HG02610 (cell line): Measurements from ENCODE around the gene MAD1L1.
"Not testable (repeated sequence)": the region's sequence is repeated elsewhere in the genome, so short reads cannot be mapped to it uniquely, and the experiment has no call there.

Experiments
- ATAC-seq: cut with Tn5 transposase; IDR thresholded peaks from one replicate; pipeline ENCODE4 v1.9.1; 2021; ENCODE audit warnings: mild to moderate bottlenecking, moderate library complexity; ENCODE audit not compliant: unreplicated experiment

MAD1L1 gene

DNA sequence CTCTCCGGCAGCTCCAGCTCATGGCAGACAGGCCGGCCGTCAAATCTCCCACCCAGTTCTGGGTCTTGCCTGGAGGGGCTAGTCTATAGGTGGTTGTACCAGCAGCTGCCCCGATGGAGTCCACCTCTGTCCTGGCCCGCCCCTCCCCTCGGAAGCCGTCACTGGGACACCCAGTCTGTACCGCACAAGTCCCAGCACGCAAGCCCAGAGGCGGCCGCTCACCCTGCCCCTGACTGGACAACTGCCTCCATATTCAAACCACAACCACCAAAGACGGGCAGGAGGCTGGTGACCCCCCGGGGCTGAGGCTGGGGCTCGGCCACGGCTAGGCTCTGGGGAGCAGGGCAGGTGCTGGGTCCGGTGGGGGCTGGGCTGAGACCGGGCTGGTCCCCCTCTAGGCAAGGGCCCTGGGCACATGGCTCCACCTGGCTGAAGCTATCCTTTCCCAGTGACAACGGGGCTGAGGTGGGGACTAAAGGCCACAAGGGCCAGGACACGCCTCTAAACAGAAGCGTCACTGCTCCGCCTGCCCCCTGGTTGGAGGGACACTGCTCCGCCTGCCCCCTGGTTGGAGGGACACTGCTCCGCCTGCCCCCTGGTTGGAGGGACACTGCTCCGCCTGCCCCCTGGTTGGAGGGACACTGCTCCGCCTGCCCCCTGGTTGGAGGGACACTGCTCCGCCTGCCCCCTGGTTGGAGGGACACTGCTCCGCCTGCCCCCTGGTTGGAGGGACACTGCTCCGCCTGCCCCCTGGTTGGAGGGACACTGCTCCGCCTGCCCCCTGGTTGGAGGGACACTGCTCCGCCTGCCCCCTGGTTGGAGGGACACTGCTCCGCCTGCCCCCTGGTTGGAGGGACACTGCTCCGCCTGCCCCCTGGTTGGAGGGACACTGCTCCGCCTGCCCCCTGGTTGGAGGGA lies 371.6 kb downstream of the MAD1L1 start:
- not testable (repeated sequence) for ATAC-seq

DNA sequence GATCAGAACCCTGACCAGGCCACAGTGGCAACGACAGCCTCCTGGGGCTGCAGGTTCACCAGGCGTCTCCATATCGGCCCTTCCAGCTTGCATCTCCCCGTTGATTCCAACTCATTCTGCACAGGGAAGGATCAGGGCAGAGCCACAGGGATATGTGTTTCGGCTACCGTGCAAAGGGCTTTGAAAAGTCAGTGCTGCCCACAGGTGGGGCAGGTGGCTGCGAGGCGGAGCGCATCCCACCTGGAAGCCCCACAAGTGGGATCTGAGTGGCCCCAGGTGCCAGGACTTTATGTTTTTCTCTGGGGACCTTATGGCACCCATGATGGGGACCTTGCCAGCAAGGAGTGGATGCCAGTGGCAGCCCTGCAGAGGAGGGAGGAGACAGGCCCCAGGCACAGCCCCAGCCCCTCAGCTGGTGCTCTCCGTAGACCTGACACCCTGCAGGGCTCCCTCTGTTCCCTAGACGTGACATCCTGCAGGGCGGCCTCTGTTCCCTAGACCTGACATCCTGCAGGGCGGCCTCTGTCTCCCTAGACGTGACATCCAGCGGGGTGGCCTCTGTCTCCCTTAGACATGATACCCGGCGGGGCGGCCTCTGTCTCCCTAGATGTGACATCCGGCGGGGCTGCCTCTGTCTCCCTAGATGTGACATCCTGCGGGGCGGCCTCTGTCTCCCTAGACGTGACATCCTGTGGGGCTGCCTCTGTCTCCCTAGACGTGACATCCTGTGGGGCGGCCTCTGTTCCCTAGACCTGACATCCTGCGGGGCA lies 373.3 kb downstream of the MAD1L1 start:
- no peak for ATAC-seq

DNA sequence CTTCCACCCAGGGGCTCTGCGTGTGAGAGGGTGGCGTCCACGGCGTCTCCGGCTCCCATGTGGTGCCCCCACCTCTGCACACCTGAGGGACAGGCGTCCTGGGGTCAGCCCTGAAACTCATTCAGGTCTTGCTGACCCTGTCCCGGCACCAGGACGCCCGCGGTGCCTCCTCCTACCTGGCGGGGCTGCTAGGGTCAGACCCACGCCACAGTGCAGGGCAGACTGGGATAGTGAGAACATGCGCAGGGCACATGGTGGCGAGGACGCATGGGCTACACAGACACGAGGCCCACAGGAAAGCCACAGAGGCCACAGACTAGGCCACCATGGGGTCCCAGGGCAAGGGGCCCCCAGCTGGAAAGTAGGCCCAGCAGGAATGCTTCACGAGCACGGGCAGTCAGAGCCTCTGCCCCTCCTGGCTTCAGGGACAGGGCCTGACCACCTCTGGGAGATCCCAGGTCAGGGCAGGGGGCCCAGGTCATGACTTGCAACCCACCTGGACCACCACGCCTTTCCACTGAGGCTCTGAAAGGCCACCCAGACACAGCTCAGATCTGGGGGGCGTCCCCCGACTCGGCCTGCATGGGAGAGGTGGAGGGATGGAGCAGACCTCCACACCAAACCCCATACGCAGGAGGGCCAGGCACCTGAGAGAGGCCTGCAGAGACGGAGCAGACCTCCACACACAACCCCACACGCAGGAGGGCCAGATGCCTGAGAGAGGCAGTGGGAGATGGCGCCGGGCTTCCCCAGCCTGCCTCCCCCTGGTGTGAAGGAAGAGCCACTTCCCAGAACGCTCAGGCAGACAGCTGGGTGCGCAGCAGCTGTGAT lies 374.1 kb downstream of the MAD1L1 start:
- no peak for ATAC-seq

DNA sequence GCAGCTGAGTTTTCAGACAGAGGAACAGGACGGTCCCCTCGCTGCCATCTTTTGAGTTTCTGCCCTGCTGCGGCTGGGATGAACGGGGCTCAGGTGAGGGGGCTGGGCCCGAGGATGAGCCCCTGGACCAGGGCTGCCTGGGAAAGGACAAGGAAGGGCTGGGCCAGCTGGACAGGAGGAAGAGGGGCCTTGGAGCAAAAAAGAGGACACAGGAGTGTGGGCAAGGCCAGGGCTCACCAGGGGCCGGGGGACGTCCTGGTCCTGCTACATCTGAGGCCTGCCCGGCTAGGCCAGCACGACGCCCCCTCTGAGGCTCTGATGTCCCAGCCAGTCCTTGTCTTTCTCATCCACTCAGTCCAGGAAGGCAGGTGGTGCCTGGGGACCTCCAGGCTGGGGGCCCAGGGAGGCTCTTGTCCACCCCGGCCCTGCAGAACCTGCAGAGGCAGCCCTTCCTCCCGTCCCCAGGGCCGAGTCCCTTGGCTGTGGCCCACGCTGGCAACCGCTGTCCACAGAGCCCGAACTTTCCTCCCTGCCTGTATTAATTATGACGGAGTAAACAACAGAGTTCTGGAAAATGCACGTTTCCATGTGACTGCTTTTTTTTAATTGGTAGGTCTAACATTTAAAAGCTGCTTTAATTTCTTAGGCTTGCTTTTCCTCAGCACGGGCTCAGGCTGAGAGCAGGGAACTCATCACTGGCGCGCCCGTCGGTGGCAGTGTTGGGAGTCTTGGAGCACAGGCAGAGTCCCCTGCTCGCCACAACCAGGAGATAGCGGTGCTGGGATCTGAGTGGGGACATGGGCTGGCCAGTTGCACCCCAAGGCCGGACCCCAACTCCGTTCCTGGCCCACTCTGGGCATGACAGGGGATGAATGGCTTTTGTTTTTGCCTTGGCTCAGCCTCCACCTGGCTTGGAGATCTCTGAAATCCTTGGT lies 375.0 kb downstream of the MAD1L1 start:
- no peak for ATAC-seq

DNA sequence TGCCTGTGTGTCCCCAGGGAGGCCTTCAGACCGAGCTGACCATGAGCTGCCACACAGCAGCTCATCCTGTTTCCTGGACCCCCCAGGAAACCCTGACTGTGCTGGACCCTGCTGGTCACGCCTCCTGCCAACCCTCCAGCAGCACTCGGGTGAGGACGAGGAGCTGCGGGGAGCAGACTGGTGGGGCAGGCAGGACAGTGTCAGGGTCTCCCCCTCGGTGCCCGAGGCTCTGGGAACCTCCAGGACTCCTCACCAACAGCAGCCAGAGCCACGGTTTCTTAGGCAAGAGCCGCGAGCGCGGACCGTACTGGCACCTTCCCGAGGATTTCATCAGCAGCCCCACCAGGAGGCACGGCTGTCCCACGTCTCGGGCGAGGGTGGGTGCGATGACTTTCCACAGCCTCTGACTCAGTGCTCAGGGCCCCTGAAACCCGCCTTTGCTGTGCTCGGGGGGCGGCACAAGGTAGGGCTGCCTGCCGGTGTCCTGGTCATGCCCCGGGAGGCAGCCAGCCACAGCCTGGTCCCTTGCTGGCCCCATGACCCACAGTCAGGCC lies 375.8 kb downstream of the MAD1L1 start:
- no peak for ATAC-seq

DNA sequence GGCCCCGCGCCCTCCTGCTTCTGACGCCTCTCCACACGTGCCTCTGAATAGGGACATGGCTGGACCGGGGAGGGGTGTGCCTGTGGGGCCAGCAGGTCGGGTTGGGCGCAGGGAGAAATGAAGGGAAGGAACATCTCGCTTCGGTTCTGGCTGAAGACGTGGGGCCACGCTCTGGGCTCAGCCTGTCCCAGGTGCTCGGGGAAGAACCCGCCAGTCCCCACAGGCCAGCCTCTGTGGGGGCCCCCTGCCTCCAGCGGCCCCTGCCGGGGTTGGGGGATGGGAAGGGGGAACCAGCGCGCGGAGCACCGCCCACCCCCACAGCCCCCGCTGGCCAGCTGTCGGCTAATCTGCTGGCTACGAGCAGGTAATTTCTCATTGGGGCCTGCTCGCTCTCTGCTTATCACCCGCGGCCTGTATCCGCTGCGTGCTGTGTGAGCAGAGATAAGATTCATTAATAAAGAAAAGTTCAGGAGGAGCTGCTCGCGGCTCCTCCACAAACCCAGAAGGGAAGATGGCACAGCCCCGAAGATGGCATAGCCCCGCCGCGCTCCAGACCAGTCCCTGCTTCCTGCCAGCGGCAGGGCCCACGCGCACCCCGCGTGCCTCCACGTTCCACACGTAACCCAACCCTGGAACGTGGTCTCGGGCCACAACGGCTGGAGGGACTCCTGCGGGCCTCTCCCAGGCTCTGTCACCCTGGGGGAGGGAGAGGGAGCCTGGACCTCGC lies 376.4 kb downstream of the MAD1L1 start:
- ATAC-seq = no peak

DNA sequence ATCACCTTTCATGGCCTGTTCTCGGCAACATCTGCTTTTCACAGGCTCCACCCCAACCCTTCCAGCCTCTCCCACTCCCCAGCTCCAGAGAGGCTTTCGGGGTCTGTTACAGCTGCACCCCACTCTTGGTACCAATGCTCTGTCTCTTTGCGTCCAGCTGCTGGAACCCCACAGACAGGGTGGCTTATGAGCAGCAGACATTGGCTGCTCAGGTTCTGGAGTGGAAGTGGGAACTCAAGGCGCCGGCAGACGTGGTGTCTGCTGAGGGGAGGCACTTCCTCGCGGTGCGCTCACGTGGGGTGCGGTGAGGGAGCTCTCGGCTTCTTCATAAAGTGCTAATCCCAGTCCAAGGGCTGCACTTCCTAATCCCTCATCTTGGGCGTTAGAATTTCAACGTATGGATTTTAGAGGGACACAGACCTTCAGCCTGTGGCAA lies 377.0 kb downstream of the MAD1L1 start:
- no peak for ATAC-seq

DNA sequence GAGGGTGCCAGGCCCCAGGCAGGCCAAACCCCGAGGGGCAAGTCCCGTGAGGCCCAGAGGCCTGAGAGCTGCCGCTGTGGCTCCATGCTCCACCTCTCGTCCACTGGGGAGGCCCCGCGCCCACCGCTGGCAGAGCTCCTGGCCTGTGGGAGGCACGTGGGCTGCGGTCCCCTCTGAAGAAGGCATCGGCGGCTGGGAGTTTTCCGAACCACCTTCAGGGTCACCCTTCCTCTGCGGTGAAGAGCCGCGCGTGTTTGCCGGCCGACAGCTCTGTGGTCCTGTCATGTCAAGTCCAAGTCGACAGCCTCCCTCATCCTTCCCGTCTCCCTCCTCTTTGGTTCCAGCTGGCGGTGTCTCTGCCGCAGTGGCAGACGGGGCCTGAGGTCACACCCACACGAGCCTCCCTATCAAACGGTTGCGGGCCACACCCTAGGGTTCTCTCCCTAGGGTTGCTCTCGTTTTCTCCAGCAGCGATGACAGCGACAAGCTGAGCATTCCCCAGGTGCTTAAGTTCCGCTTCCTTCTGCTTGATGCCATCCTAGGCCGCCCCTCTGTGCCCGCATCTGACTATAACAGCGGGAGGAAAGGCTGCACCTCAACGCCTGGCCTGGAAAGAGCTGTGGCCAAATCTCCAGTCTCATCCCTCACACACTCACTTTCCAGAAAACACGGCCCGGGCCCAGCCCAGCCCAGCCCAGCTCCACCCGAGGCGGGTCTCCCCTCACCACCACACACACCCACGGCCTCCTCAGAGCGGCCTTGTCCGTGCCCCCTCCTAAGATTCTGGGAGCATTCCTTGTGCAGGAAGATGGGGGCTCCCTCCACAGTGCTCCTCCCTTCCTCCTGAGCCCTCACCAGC lies 377.6 kb downstream of the MAD1L1 start:
- no peak for ATAC-seq

DNA sequence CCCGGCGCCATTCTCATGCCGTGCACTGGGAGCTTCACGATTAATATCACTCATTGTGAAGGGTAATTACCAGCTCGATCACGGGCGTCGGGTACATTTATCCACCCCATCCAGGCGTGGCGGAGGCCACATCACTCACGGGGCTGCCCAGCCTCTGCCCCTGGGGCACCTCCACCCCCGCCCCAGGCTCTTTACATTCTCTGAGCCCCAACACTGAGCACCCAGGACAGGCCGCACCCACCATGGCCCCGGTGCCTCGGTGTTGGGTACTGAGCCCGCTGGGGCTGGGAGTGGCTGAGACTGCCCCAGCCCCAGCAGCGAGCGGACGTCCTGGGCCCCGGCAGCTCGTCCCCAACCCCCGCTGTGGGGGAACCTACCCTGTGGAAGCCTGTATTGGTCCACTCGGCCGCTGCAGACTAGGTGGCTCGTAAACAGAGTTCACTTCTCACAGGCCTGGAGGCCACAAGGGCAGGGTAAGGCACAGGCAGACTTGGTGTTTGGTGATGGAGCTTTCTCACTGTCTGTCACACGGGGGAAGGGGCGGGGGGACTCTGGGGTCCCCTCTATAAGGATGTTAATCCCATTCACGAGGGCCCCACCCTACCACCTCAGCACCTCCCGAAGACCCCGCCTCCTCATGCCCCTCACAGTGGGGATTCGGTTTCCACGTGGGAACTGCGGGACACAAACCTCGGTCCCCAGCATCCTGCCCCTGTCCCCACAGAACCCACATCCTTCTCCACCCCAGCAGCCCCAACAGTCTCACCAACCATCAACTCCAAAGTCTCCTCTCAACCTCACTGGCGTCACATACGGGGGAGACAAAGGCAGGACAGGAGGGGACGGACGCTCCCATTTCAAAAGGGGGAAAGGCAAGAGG lies 378.5 kb downstream of the MAD1L1 start:
- ATAC-seq = no peak

DNA sequence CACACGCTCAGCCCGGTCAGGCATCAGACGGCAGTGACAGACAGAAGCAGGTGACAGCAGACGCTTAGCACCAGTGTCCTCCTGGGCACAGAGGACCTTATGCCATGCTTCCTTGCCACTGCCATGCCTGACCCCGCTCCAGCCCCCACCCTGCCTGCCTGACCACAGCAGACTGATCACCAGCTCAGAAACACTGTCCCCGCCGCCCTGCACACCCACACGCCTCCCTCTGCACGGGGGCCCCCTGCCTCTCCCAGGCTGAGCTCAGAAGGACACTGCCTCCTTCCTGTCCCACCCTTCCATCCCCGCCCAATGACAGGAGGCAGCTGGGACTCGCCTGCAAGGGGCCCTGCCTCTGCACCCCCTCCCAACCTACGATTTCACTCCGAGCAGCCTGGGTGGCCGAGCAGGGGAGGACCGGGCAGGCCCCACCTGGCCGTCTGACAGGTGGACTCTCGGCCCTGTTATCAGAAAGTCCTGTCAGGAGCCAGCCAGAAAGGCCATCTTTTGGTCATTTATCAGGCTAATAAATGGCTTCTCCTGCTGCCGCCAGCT lies 379.2 kb downstream of the MAD1L1 start:
- ATAC-seq = no peak

DNA sequence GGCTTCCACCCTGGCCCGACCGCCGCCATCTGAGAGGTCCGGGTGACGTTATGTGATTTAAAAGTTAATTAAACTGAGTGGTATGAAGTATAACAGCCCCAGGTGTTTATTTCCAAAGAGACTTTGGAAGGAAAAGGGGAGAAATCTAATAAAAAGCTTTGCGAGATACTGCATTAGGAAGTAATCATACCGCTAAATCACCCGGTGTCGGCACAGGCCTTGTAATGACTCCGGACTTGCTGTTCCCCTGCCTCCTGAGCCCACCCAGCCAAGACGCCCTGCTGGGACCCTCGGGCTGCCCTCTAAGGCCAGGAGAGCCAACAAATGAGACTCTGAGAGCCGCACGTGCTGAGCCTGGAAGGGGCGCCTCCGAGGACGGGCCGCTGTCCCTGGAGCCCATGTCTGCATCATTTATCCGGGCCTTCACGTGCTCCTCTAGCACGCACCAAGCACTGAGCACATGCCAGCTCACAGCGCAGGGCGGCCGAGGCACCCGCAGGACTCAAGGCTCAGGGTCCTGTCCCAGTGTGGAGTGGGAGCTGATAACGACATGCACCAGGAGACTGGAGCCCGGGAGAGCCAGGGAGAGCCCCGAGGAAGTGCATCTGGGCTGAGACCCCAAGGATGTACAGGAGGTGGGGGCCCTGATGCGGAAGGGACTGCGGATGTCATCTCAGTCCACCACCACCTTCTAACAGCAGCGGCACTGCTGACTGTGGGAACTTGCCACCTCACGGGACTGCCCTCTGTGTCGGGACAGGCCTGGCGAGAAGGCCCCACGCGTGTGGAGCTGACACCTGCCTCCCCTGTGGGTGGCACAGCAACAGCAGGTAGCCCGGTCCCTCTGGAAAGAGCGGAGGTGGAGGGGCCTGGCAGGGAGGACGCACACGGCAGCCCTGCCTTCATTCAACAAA lies 380.0 kb downstream of the MAD1L1 start:
- ATAC-seq = no peak

DNA sequence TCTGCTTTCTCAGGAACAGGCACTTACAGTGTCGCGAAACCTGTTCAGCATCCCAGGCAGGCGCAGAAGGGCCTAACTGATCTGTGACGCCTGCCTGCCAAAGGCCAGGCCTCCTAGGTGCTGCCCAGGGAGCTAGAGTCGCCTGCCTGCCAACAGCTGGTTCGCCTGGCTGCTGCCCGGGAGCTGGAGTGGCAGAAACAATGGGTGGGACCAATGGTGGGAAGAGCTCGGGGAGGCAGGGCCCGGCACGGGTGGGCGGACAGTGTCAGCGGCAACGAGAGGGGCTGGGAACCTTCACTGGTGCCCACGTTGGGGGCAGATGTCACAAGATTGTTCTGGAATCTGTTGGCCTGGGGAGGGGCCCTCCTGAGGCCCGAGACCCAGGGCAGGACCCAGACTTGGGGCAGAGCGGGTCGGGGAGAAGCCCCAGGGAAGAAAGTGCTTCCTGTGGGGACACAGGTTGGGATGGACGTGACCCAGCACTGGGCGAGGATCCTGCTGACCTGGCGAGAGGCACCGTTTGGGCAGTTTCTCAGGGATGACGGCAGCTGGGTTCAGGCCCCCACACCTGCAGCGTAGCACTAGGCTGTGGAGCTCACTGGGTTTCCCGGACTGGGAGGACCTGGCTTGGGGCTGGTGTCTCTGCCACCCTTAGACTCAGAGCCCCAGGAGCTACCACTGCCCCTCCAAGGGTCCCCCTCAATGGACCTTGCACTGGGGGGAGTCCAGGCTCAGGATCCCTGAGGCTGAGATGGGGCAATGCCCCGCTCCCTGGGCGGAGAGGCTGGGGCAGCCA lies 380.8 kb downstream of the MAD1L1 start:
- no peak for ATAC-seq

DNA sequence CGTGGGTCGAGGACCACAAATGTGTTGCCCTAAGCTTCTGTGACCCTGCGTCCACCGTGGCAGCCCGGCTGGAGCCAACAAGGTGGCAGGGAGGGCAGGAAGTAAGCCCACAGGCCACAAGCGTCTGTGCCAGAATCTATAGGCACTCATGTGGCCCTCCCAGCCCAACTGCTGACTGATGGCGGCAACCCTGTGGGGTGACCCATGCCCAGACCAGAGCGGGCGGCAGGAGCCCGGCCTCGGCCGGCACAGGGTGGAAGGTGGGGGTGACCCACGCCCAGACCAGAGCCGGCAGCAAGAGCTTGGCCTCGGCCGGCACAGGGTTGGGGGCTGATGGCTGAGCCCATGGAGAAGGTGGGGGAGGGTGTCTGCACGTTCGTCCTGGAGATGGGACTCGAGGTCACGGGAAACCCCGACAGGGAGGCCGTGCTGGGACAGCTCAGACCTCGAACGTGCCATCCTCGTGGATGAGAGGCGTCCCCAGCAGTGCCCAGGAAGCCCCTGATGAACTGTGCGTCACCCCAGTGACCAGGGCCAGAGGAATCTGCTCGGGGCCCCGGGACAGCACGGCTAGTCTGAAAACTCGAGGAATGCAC lies 381.7 kb downstream of the MAD1L1 start:
- ATAC-seq = no peak

DNA sequence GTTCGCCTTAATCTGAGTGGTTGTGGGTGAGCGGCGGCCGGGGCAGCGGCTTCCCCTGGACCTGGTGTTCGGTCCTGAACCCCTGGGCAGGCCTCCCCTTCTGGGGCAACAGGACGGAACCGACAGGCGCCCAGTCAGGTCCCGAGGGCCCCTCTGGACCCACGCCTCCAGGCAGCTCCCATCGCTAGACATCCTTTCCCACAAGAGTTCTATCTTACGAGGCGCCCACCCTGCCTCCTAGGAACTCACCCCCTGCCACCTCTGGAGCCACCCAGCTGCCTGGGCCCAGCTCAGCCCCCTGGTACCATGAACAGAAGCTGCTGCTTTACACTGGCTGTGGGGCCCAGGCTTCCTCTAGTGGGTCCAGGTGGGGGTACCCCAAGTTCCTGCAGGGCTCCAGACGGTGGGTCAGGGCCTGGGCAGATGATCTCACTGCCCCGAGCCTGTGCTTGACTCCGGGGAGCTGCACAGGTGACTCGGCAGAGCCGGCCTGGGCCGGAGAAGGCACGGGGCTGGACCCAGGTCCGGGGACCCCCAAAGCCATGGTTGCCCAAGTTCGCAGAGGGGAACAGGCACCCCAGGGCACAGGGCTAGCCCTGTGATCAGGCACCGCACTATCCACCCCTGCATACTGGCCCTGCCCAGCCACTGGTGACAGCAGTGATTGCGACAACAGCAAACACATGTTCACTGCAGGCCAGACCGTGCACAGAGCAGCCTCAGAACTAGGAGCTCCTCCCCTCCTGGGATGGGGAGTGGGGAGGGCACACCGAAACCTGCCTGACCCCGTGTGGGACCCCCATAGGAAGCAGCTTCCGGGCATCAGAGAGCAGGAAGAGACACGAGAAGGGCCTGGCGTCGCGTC lies 382.4 kb downstream of the MAD1L1 start:
- no peak for ATAC-seq
